ENCODE measurements around the gene IFT27. TPM values are rescaled to one million over a fixed set of nuclear protein-coding genes. Genes with fewer than 3 reads are reported as not detected.

IFT27 gene
- total RNA-seq, 1 experiment from 2014 or later, result 74.2 TPM

- Histone ChIP-seq H3K27ac (no peak overlapping the region), H3K9me2 (ENCODE audit: insufficient read depth) (no peaks in the 10 kb centered on the region), H3K79me2 (ENCODE audit: low read depth) (no peaks in the 10 kb centered on the region), H3K4me3 (no peak overlapping the region), H3K9me3 (ENCODE audit: insufficient read depth, low read depth) (no peaks in the 10 kb centered on the region), H3K36me3 (ENCODE audit: low read depth) (no peaks in the 10 kb centered on the region), H2AFZ (no peak overlapping the region), H3K4me1 (replicated peaks; ENCODE audit: insufficient read depth) (no peaks in the 10 kb centered on the region), H4K20me1 (ENCODE audit: insufficient read depth) (no peaks in the 10 kb centered on the region), H3K27me3 (ENCODE audit: insufficient read depth, low read depth) (peaks cover 46% of the 10 kb centered on the region), H3K4me2 (no peak overlapping the region), H3F3A (ENCODE audit: insufficient read depth, low read depth) (no peaks in the 10 kb centered on the region)
- ChIA-PET POLR2A (ENCODE audit: unreplicated experiment) (interaction anchor here (0.6 kb wide), 1 partner anchor 769 kb away, joined by 3 read pairs; no protein-coding TSS in a partner anchor), CTCF (no interaction called here)
- TF ChIP-seq, protein P1, sequence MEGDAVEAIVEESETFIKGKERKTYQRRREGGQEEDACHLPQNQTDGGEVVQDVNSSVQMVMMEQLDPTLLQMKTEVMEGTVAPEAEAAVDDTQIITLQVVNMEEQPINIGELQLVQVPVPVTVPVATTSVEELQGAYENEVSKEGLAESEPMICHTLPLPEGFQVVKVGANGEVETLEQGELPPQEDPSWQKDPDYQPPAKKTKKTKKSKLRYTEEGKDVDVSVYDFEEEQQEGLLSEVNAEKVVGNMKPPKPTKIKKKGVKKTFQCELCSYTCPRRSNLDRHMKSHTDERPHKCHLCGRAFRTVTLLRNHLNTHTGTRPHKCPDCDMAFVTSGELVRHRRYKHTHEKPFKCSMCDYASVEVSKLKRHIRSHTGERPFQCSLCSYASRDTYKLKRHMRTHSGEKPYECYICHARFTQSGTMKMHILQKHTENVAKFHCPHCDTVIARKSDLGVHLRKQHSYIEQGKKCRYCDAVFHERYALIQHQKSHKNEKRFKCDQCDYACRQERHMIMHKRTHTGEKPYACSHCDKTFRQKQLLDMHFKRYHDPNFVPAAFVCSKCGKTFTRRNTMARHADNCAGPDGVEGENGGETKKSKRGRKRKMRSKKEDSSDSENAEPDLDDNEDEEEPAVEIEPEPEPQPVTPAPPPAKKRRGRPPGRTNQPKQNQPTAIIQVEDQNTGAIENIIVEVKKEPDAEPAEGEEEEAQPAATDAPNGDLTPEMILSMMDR (conservative IDR thresholded peaks at IDR 0.05), result no peak
- no peak for TF ChIP-seq EZH2 (IDR thresholded peaks at IDR 0.05; ENCODE audit: low read depth)
- BruUV-seq (replicated peaks), result no TSS peak
- no peak for DNase-seq
- intact Hi-C loops (cut with micrococcal nuclease; ENCODE audit: unreplicated experiment), result no loop called here
Observed at GRCh38 chr22:36743591-36744412, 32.1 kb downstream of the IFT27 start.

DNA sequence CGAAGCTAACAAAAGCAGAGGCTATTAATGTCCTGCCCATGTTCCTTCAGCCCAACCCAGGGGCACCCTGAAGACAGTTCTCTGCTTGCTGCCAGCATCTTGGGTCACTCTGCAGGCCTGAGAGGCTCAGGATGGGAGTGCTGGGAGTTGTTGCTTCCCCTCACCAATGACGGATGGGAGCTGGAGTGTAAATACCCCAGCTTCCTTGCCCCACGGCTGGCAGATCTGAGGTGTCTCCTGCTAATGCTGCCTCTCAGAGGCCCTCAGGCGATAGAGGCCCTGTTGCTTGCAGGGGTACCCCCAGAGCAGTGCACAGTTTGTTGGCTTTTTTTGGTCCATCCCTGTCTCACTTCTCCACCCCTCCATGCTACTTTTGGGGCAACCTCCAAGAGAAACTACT is 32.9 kb downstream of the IFT27 start:
- Histone ChIP-seq H3K4me3 (no peak overlapping the region), H2AFZ (no peak overlapping the region), H3K4me1 (replicated peaks; ENCODE audit: insufficient read depth) (no peaks in the 10 kb centered on the region), H3K9me2 (ENCODE audit: insufficient read depth) (no peaks in the 10 kb centered on the region), H3K4me2 (no peak overlapping the region), H3F3A (ENCODE audit: insufficient read depth, low read depth) (no peaks in the 10 kb centered on the region), H3K9me3 (ENCODE audit: insufficient read depth, low read depth) (no peaks in the 10 kb centered on the region), H3K27ac (no peak overlapping the region), H3K36me3 (ENCODE audit: low read depth) (no peaks in the 10 kb centered on the region), H3K79me2 (ENCODE audit: low read depth) (no peaks in the 10 kb centered on the region), H3K27me3 (ENCODE audit: insufficient read depth, low read depth) (peaks cover 54% of the 10 kb centered on the region), H4K20me1 (ENCODE audit: insufficient read depth) (no peaks in the 10 kb centered on the region)
- intact Hi-C loops (cut with micrococcal nuclease; ENCODE audit: unreplicated experiment), result no loop called here
- BruUV-seq (replicated peaks), result no TSS peak
- no peak for TF ChIP-seq EZH2 (IDR thresholded peaks at IDR 0.05; ENCODE audit: low read depth)
- TF ChIP-seq, protein P1 (conservative IDR thresholded peaks at IDR 0.05), result no peak
- ChIA-PET CTCF (no interaction called here), POLR2A (ENCODE audit: unreplicated experiment) (no interaction called here)
- DNase-seq, result no peak

DNA sequence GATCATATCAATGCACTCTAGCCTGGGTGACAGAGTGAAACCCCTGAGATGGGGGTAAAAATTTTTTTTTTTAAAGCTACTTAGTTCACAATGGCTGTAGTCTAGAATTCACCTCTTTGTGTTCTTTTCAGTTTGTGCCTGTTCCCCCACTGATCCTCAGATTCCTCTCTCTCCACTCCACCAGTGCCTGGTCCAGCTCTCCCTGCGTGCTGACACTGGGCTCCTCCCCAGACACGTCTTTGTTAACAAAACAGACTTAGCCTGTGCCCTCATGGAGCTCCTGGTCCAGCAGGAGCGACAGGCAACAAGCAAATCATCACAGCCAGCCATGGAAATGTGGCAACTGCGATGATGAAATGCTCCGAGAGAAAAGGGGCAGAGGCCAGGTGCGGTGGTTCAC is 34.0 kb downstream of the IFT27 start:
- H3K9me3 ChIP-seq (ENCODE audit: insufficient read depth, low read depth), result no peaks in the 10 kb centered on the region
- intact Hi-C loops (cut with micrococcal nuclease; ENCODE audit: unreplicated experiment), result no loop called here
- no peaks in the 10 kb centered on the region for H3F3A ChIP-seq (ENCODE audit: insufficient read depth, low read depth)
- H2AFZ ChIP-seq, result no peak overlapping the region
- H3K4me1 ChIP-seq (replicated peaks; ENCODE audit: insufficient read depth), result no peaks in the 10 kb centered on the region
- no peaks in the 10 kb centered on the region for H3K36me3 ChIP-seq (ENCODE audit: low read depth)
- TF ChIP-seq EZH2 (IDR thresholded peaks at IDR 0.05; ENCODE audit: low read depth), result no peak
- TF ChIP-seq, protein P1 (conservative IDR thresholded peaks at IDR 0.05), result no peak
- H3K27ac ChIP-seq, result no peak overlapping the region
- ChIA-PET CTCF (interaction anchor here (0.6 kb wide), 1 partner anchor 76 kb away, joined by 3 read pairs; no protein-coding TSS in a partner anchor), POLR2A (ENCODE audit: unreplicated experiment) (no interaction called here)
- H3K4me3 ChIP-seq, result no peak overlapping the region
- peaks cover 65% of the 10 kb centered on the region for H3K27me3 ChIP-seq (ENCODE audit: insufficient read depth, low read depth)
- H3K4me2 ChIP-seq, result no peak overlapping the region
- H3K9me2 ChIP-seq (ENCODE audit: insufficient read depth), result no peaks in the 10 kb centered on the region
- no peaks in the 10 kb centered on the region for H3K79me2 ChIP-seq (ENCODE audit: low read depth)
- DNase-seq, result no peak
- H4K20me1 ChIP-seq (ENCODE audit: insufficient read depth), result no peaks in the 10 kb centered on the region
- BruUV-seq (replicated peaks), result no TSS peak
